Cerebellar nuclear complex (tissue), 1 donor: ENCODE data around the gene ANKRD16.
"Not testable (repeated sequence)": the region's sequence is repeated elsewhere in the genome, so short reads cannot be mapped to it uniquely, and the experiment has no call there.

Experiments
- DNase-seq, 2 experiments: peaks; one replicate each; lab custom pipeline; 2025; lab: John Stamatoyannopoulos, UW

ANKRD16 gene

GRCh38 chr10:5889624-5890451 is at the start of gene ANKRD16, which contains the start of gene FBH1:
Gene ANKRD16 (minus strand): TSS chr10:5889893. CDS start chr10:5889354, 539 bp downstream.
Gene FBH1 (plus strand): TSS chr10:5890243. CDS start chr10:5890346, 103 bp downstream.
- peak; percentile 63 to 90 for DNase-seq

- no peak for DNase-seq
These were observed 48.6 kb upstream of the ANKRD16 start for GRCh38 chr10:5938291-5938690.

- DNase-seq = no peak
These were observed 47.3 kb upstream of the ANKRD16 start for GRCh38 chr10:5937016-5937415.

GRCh38 chr10:5935628-5936027 is 45.9 kb upstream of the ANKRD16 start:
- no peak for DNase-seq

GRCh38 chr10:5933909-5934546 is 44.3 kb upstream of the ANKRD16 start:
- no peak for DNase-seq

- no peak for DNase-seq
These were observed 42.7 kb upstream of the ANKRD16 start for GRCh38 chr10:5932345-5932744.

- no peak for DNase-seq
These were observed 40.6 kb upstream of the ANKRD16 start for GRCh38 chr10:5930272-5930671.

GRCh38 chr10:5929442-5929841 is 39.7 kb upstream of the ANKRD16 start:
- no peak for DNase-seq

GRCh38 chr10:5927306-5927705 is 37.6 kb upstream of the ANKRD16 start:
- no peak for DNase-seq

GRCh38 chr10:5924889-5925288 is 35.2 kb upstream of the ANKRD16 start:
- DNase-seq = no peak

- DNase-seq = no peak
These were observed 32.1 kb upstream of the ANKRD16 start for GRCh38 chr10:5921746-5922145.

GRCh38 chr10:5919568-5919967 is 29.9 kb upstream of the ANKRD16 start:
- no peak for DNase-seq

GRCh38 chr10:5918763-5919162 is 29.1 kb upstream of the ANKRD16 start:
- no peak for DNase-seq

GRCh38 chr10:5917305-5917704 is 27.6 kb upstream of the ANKRD16 start:
- DNase-seq = no peak

- no peak for DNase-seq
These were observed 25.8 kb upstream of the ANKRD16 start for GRCh38 chr10:5915451-5915850.

GRCh38 chr10:5913736-5914135 is 24.0 kb upstream of the ANKRD16 start:
- DNase-seq = no peak

GRCh38 chr10:5911670-5912069 is 22.0 kb upstream of the ANKRD16 start:
- DNase-seq = no peak

GRCh38 chr10:5910323-5911100 is 20.8 kb upstream of the ANKRD16 start:
- DNase-seq = no peak

- DNase-seq = not testable (repeated sequence)
These were observed 19.0 kb upstream of the ANKRD16 start for GRCh38 chr10:5908676-5909075.

- DNase-seq = no peak
These were observed 17.0 kb upstream of the ANKRD16 start for GRCh38 chr10:5906651-5907050.

- DNase-seq = no peak
These were observed 16.3 kb upstream of the ANKRD16 start for GRCh38 chr10:5905854-5906507.

- no peak for DNase-seq
These were observed 14.5 kb upstream of the ANKRD16 start for GRCh38 chr10:5904227-5904626.
